HG02885 (cell line): Measurements from ENCODE around the gene UBASH3B.
"Not testable (repeated sequence)": the region's sequence is repeated elsewhere in the genome, so short reads cannot be mapped to it uniquely, and the experiment has no call there.

Experiments used
- ATAC-seq: cut with Tn5 transposase; IDR thresholded peaks from one replicate; pipeline ENCODE4 v1.9.1; 2021; ENCODE audit warnings: mild to moderate bottlenecking; ENCODE audit not compliant: unreplicated experiment, poor library complexity

The UBASH3B gene, protein sequence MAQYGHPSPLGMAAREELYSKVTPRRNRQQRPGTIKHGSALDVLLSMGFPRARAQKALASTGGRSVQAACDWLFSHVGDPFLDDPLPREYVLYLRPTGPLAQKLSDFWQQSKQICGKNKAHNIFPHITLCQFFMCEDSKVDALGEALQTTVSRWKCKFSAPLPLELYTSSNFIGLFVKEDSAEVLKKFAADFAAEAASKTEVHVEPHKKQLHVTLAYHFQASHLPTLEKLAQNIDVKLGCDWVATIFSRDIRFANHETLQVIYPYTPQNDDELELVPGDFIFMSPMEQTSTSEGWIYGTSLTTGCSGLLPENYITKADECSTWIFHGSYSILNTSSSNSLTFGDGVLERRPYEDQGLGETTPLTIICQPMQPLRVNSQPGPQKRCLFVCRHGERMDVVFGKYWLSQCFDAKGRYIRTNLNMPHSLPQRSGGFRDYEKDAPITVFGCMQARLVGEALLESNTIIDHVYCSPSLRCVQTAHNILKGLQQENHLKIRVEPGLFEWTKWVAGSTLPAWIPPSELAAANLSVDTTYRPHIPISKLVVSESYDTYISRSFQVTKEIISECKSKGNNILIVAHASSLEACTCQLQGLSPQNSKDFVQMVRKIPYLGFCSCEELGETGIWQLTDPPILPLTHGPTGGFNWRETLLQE

GRCh38 chr11:122655527-122656072 is at the start of gene UBASH3B:
Gene UBASH3B, plus strand, starts transcription at chr11:122655722. Its CDS starts 328 bp downstream, at chr11:122656050.
- peak; percentile 80 for ATAC-seq

GRCh38 chr11:122607162-122607561 is 48.4 kb upstream of the UBASH3B start:
- ATAC-seq: not testable (repeated sequence)

GRCh38 chr11:122612123-122612824 is 43.2 kb upstream of the UBASH3B start:
- no peak for ATAC-seq

- no peak for ATAC-seq
Measured at GRCh38 chr11:122616718-122617117, 38.8 kb upstream of the UBASH3B start.

DNA sequence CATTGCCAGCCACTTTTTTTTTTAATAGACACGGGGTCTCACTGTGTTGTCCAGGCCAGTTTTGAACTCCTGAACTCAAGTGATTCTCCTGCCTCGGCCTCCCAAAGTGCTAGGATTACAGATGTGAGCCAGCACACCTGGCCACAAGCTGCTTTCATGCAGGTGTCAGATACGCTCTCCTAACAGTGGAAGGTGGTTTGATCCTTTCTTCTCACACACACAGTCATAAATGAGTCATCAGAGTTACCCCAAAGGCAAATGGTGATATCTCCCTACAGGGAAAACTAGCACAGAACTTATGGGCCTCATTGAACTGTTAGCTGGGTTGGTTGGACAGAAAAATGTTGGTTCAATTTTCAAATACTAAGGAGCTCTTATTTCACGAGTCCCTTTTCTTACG is 38.2 kb upstream of the UBASH3B start:
- ATAC-seq: no peak

- no peak for ATAC-seq
Measured at GRCh38 chr11:122617926-122618325, 37.6 kb upstream of the UBASH3B start.

DNA sequence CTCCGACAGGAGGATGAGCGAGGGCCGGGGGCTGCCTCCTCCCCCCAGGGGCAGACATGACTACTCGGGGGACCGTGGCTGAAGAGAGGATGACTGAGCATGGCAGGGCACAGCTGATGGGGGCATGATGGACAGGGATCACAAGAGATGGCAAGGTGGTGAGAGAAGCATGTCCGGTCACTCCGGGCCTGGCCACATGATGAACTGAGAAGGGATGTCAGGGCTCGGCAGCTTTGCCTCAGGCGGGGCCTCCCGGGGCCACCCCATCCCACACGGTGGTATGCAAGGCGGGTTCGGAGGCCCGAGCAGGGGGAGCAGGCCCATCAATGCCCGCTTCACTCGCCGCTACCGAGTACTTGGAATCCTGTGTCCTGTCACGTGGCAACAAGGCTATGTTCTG is 36.6 kb upstream of the UBASH3B start:
- ATAC-seq: no peak

DNA sequence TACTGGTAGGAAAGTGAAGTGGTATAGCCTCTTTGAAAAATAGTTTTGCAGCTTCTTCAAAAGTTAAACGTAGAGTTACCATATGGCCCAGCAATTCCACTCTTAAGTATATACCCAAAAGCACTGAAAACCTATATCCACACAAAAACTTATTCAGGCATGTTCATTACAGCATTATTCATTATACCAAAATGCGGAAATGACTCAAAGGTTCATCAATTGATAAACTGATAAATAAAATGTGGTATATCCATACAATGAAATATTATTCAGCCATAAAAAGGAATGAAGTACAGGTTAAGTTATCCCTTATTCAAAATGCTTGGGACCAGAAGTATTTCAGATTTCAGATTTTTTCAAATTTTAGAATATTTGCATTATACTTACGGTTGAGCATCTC is 35.8 kb upstream of the UBASH3B start:
- ATAC-seq: no peak

DNA sequence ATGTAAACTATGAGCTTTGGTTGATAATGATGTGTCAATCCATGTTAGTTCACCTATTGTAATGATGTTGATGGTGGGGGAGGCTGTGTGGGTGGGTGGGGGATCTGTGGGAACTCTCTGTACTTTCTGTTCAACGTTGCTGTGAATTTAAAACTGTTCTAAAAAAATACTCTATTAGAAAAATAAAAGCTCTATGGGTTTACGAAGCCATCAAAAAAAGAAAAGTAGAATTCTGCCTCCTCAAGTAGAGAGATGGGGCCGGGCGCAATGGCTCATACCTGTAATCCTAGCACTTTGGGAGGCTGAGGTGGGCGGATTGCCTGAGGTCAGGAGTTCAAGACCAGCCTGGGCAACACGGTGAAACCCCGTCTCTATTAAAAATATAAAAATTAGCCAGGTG is 30.0 kb upstream of the UBASH3B start:
- ATAC-seq: not testable (repeated sequence)

DNA sequence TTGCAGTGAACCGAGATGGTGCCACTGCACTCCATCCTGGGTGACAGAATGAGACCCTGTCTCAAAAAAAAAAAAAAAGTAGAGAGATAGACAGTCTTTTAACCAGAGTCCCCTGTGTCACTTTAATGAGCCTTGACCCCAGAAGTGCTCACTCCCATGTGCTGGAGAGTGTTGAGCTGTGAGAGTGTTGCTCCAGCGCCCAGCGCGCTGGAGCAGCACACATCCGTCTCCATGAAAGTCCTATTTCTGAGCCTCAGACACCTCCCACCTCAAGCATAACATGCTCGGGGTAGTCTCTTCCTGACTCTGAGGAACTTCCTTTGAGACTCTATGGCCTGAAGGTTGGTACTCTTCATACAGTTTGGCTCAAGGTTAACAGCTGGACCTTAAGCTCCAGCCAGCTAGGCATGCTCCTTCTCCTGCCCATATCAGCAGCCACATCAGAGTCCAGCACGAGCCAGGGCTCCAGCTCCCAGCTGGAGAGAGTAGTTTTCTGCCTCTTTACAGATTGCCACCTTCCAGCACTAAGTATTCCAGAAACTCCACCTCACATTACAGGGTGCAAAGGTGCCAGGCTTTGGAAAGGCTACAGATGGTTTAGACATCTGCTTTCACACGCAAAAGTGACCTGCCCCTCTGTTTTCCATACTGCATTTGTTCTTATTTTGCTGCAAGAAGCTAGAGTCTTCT is 29.4 kb upstream of the UBASH3B start:
- ATAC-seq: no peak

DNA sequence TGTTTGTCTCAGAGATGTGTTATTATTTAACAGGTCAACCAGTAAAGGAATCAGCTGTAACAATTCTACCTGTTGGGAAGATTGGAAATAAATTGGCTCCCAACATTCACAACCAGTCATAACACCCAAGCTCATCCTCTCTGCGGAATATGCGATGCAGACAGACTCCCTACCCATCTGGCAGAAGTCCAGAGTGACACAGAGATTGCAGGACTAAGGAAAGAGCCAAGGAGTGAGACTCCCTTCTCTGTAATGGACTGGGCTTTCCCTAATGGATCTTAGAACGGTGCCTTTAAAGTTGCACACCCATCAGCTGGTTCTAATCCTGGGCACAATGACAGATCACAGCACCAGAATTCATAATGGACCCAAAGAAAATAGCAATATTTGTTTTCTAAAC is 27.8 kb upstream of the UBASH3B start:
- ATAC-seq: no peak

- ATAC-seq: peak; percentile 71
Measured at GRCh38 chr11:122628810-122629555, 26.5 kb upstream of the UBASH3B start.

GRCh38 chr11:122632181-122632824 is 23.2 kb upstream of the UBASH3B start:
- ATAC-seq: no peak

- ATAC-seq: peak; percentile 57
Measured at GRCh38 chr11:122633219-122633829, 22.2 kb upstream of the UBASH3B start.

DNA sequence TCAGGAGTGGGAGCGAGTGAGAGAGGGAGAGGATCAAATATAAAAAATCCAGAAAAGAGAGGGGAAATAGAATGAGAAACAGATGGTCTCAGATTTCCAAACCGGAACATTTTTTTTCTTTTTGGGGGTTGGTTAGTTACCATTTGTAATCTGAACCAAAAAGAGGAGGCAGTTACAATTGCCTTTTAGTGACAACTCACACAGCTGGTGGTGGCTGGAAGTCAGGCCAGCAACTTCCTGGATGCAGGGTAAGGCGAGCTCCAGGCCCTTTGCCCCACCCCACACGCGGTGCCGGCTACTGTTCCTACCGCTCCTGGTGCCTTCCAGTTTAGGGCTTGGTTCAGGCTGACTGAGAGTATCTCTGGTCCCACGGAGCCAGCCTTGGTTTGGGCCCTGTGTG is 21.0 kb upstream of the UBASH3B start:
- no peak for ATAC-seq

- ATAC-seq: no peak
Measured at GRCh38 chr11:122637541-122637940, 18.0 kb upstream of the UBASH3B start.

GRCh38 chr11:122642472-122642922 is 13.0 kb upstream of the UBASH3B start:
- no peak for ATAC-seq

DNA sequence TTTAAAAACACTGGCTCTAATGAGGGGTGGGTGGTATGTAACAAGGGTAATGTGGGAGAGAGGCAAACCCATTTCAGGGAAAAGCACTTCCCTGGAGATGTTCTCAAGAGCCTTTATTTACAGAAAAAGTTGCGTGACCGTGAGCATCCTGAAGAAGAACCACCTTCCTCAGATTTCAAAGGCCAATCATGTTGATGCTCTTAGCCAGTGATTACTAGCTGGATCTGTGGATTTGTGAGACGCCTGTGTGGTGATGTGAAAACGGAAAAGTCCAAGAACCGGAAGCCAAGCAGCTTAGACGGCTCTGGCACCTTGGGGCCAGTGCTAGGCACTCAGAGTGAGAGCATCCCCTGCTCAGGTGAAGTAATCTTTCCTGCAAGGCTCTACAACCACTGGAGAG is 12.6 kb upstream of the UBASH3B start:
- ATAC-seq: no peak

DNA sequence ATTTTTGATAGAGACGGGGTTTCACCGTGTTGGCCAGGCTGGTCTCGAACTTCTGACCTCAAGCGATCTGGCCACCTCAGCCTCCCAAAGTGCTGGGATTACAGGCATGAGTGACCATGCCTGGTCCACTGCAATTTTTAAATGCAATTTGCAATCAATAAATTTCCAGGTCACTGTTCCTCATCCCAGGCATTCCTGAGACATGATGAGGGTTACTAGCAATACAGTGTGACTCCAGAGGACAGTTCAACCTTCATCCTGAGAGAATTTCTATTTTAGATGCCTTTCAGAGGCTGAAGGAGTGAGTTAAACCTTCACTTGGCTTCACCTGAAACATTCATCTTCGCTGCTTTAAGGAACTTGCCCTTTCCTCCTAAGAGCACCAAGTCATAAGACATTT is 9.7 kb upstream of the UBASH3B start:
- no peak for ATAC-seq
